Panc1 (cell line): ENCODE measurements around the gene GRAMD4. TPM values are rescaled to one million over a fixed set of nuclear protein-coding genes. Genes with fewer than 3 reads are reported as not detected.

Source experiments
- ATAC-seq: fragments of 200-7000 bp; cut with Tn5 transposase; 2 replicates; pipeline ENCODE4 v1.9.1; 2020; ENCODE audit warnings: mild to moderate bottlenecking, moderate library complexity
- BruUV-seq: library from RNA; stranded (reverse); fragments of 400-500 nt; replicated peaks from 2 replicates; lab custom pipeline; 2021; lab: Mats Ljungman, UMichigan
- CTCF ChIA-PET: fragments of 300-600 bp; sonication (Branson Sonifier 250); formaldehyde crosslinking; loops from one replicate; lab custom pipeline; 2022; ENCODE audit warnings: antibody characterized with exemption; lab: Charles Lee
- POLR2A ChIA-PET: fragments of 300-600 bp; sonication (Branson Sonifier 250); formaldehyde crosslinking; loops from one replicate; lab custom pipeline; 2022; ENCODE audit warnings: antibody characterized with exemption; lab: Charles Lee
- DNase-seq: peaks from one replicate; pipeline ENCODE4 v3.0.0-alpha.2; 2010; ENCODE audit warnings: low read depth, low spot score
- H3K27ac ChIP-seq: 2 replicates; pipeline ENCODE4 v1.5.1; 2011; ENCODE audit warnings: mild to moderate bottlenecking, low read length, inconsistent platforms
- H3K27me3 ChIP-seq: fragments of 200-500 bp; sonication (Bioruptor generic); 2 replicates; pipeline ENCODE4 v1.6.0; 2014; ENCODE audit warnings: low read length, inconsistent platforms; ENCODE audit not compliant: control insufficient read depth, insufficient read depth
- H3K36me3 ChIP-seq: fragments of 200-500 bp; sonication (Bioruptor generic); 2 replicates; pipeline ENCODE4 v1.5.1; 2014; ENCODE audit warnings: inconsistent platforms, mild to moderate bottlenecking, low read length, moderate library complexity; ENCODE audit not compliant: control insufficient read depth, insufficient read depth
- H3K4me1 ChIP-seq: 2 replicates; pipeline ENCODE4 v1.5.1; 2011; ENCODE audit warnings: inconsistent platforms, mild to moderate bottlenecking, low read length, moderate library complexity; ENCODE audit not compliant: control insufficient read depth, insufficient read depth
- H3K4me3 ChIP-seq, 2 experiments: 2 replicates each; pipeline ENCODE4 v1.5.1; 2011 to 2012; ENCODE audit warnings: low read depth in 2 of 2, low read length in 2 of 2, mild to moderate bottlenecking in 2 of 2, inconsistent platforms in 1 of 2, moderate library complexity in 1 of 2
- H3K9me3 ChIP-seq: fragments of 200-500 bp; sonication (Bioruptor generic); 2 replicates; pipeline ENCODE4 v1.5.1; 2014; ENCODE audit warnings: low read depth, mild to moderate bottlenecking, inconsistent platforms, low read length, moderate library complexity; ENCODE audit not compliant: control insufficient read depth, insufficient read depth
- CTCF ChIP-seq: fragments of 450-650 bp; IDR thresholded peaks from 2 replicates; pipeline ENCODE4 v1.5.1; 2017; ENCODE audit warnings: mild to moderate bottlenecking
- POLR2AphosphoS5 ChIP-seq: IDR thresholded peaks from 2 replicates; pipeline ENCODE4 v1.6.1; 2012; ENCODE audit warnings: mild to moderate bottlenecking, low read depth, low read length, moderate library complexity
- SIN3A ChIP-seq: IDR thresholded peaks from 2 replicates; pipeline ENCODE4 v1.6.1; 2012; ENCODE audit warnings: low read depth, mild to moderate bottlenecking, low read length, moderate library complexity, borderline replicate concordance; ENCODE audit not compliant: insufficient read depth
- TCF7L2 ChIP-seq: IDR thresholded peaks from 2 replicates; pipeline ENCODE4 v1.6.1; 2011; ENCODE audit warnings: mild to moderate bottlenecking, low read depth, low read length, inconsistent platforms
- in situ Hi-C: cut with HindIII; loops from 2 replicates; pipeline ENCODE4 v1.10.0; 2016; ENCODE audit warnings: low sequenced_read_pairs, low pct_unique_long_range_greater_than_20kb
- intact Hi-C: fragments of 100-400 bp; cut with micrococcal nuclease; formaldehyde crosslinking; loops from one replicate; pipeline ENCODE4 v1.10.0; 2022; ENCODE audit not compliant: unreplicated experiment
- total RNA-seq: library from RNA; stranded (reverse); gene quantifications from one replicate; pipeline ENCODE4 v1.2.1, GENCODE V29; 2021; ENCODE audit not compliant: unreplicated experiment
- TF ChIP-seq, protein P1 (sequence below), 2 experiments: IDR thresholded peaks; 2 replicates each; pipeline ENCODE4 v1.6.1; 2011 to 2012; ENCODE audit warnings: low read depth in 2 of 2, control low read depth in 1 of 2, low read length in 1 of 2, mild to moderate bottlenecking in 1 of 2, moderate library complexity in 1 of 2; ENCODE audit not compliant: insufficient read depth in 1 of 2

GRAMD4 gene
- total RNA-seq, 1 experiment from 2014 or later = 30.8 TPM

GRCh38 chr22:46589141-46589748 lies 30.9 kb upstream of the GRAMD4 start:
- intact Hi-C loops (no loop called here), in situ Hi-C loops (no loop called here)
- TF ChIP-seq TCF7L2 = no peak
- TF ChIP-seq CTCF = no peak
- TF ChIP-seq POLR2AphosphoS5 = no peak
- no peak for TF ChIP-seq SIN3A
- TF ChIP-seq, protein P1, sequence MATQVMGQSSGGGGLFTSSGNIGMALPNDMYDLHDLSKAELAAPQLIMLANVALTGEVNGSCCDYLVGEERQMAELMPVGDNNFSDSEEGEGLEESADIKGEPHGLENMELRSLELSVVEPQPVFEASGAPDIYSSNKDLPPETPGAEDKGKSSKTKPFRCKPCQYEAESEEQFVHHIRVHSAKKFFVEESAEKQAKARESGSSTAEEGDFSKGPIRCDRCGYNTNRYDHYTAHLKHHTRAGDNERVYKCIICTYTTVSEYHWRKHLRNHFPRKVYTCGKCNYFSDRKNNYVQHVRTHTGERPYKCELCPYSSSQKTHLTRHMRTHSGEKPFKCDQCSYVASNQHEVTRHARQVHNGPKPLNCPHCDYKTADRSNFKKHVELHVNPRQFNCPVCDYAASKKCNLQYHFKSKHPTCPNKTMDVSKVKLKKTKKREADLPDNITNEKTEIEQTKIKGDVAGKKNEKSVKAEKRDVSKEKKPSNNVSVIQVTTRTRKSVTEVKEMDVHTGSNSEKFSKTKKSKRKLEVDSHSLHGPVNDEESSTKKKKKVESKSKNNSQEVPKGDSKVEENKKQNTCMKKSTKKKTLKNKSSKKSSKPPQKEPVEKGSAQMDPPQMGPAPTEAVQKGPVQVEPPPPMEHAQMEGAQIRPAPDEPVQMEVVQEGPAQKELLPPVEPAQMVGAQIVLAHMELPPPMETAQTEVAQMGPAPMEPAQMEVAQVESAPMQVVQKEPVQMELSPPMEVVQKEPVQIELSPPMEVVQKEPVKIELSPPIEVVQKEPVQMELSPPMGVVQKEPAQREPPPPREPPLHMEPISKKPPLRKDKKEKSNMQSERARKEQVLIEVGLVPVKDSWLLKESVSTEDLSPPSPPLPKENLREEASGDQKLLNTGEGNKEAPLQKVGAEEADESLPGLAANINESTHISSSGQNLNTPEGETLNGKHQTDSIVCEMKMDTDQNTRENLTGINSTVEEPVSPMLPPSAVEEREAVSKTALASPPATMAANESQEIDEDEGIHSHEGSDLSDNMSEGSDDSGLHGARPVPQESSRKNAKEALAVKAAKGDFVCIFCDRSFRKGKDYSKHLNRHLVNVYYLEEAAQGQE (IDR thresholded peaks at IDR 0.05; ENCODE audit: insufficient read depth in 1 of 2, low read depth in 2 of 2, low read length in 1 of 2) = no peak
- Histone ChIP-seq H3K36me3 (no peaks in the 10 kb centered on the region), H3K27ac (no peak overlapping the region), H3K27me3 (no peaks in the 10 kb centered on the region), H3K9me3 (no peaks in the 10 kb centered on the region), H3K4me3 (no peak overlapping the region), H3K4me1 (peaks cover 4% of the 10 kb centered on the region)
- BruUV-seq = no TSS peak
- DNase-seq = no peak
- ChIA-PET CTCF (no interaction called here), POLR2A (no interaction called here)
- ATAC-seq = no peak

DNA sequence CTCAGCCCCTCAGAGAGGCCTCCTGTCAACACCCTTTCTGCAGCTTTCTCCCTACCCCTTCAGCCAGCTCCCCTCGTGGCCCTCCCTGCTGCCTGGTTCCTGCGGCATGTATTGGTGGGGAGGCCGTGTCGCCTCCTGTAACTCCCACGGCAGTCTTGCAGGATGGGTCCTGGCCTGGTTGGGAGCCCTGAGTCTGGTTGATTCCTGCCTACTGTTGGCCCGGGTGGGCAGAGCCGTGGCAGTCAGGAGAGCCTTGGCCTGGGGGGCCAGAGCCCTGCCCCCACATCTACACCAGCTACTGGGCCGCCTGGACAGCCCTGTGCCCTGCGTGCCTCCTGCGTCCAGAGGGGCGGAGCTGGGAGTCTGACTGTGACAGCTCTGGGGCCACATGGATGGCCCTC lies 30.3 kb upstream of the GRAMD4 start:
- DNase-seq (no peak), ATAC-seq (no peak)
- no peak overlapping the region for H3K27ac ChIP-seq
- ChIA-PET POLR2A (no interaction called here), CTCF (no interaction called here)
- peaks cover 4% of the 10 kb centered on the region for H3K4me1 ChIP-seq
- H3K36me3 ChIP-seq = no peaks in the 10 kb centered on the region
- no peaks in the 10 kb centered on the region for H3K9me3 ChIP-seq
- TF ChIP-seq POLR2AphosphoS5 (no peak), SIN3A (no peak), CTCF (no peak), TCF7L2 (no peak)
- TF ChIP-seq, protein P1 (IDR thresholded peaks at IDR 0.05; ENCODE audit: insufficient read depth in 1 of 2, low read depth in 2 of 2, low read length in 1 of 2) = no peak
- no TSS peak for BruUV-seq
- in situ Hi-C loops (no loop called here), intact Hi-C loops (no loop called here)
- no peaks in the 10 kb centered on the region for H3K27me3 ChIP-seq
- H3K4me3 ChIP-seq = no peak overlapping the region
